ENCODE data around the gene TRAM2. TPM values are rescaled to one million over a fixed set of nuclear protein-coding genes. Genes with fewer than 3 reads are reported as not detected.

TRAM2 gene
- total RNA-seq, 1 experiment from 2014 or later, result 21.3 TPM

GRCh38 chr6:52497652-52498408, 79.0 kb downstream of the TRAM2 start:
- no peak for ATAC-seq
- RAD21 ChIA-PET (ENCODE audit: low non-redundant PET in 1 of 2, low total read pairs in 2 of 2, uncharacterized antibody in 2 of 2, unreplicated experiment in 2 of 2), result no interaction called here

DNA sequence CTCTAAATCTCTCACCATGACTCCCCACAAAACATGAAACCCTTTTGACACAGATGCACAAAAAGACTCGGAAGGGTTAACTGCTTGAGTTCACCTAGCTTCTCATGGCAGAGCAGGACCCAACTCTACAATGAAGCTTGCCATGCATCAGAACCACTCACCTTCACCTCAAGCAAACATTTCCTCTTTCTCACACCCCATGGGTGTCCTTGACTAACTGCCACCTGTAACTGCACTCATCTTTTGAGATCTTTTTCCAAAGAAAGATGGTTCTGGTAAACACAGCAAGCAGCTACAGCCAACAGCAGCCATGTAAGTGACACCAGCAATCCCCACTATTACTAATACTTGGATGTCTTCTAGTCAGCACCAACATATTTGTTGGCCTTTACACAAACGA, 80.2 kb downstream of the TRAM2 start:
- Histone ChIP-seq H3K9ac (ENCODE audit: low read length) (no peak overlapping the region), H3K36me3 (ENCODE audit: control insufficient read depth in 1 of 2, insufficient read depth in 2 of 2, low read length in 2 of 2) (no peaks in the 10 kb centered on the region), H3K4me3 (replicated peaks in 1 of 2; ENCODE audit: low read depth in 1 of 2, low read length in 2 of 2) (no peak overlapping the region), H3K9me2 (ENCODE audit: insufficient read depth) (no peaks in the 10 kb centered on the region), H2AFZ (ENCODE audit: low read depth, low read length, poor library complexity, severe bottlenecking) (no peak overlapping the region), H3K4me1 (ENCODE audit: control insufficient read depth in 1 of 2, insufficient read depth in 2 of 2, low read length in 2 of 2) (no peaks in the 10 kb centered on the region), H3K4me2 (ENCODE audit: low read length) (no peak overlapping the region), H3K79me2 (ENCODE audit: insufficient read depth, low read length) (no peaks in the 10 kb centered on the region), H3K27me3 (ENCODE audit: insufficient read depth, low read length) (no peaks in the 10 kb centered on the region), H3K27ac (ENCODE audit: low read depth, low read length) (no peak overlapping the region), H3K9me3 (ENCODE audit: control insufficient read depth in 1 of 2, insufficient read depth in 1 of 2, low read depth in 1 of 2, low read length in 2 of 2) (no peaks in the 10 kb centered on the region), H4K20me1 (ENCODE audit: insufficient read depth) (no peaks in the 10 kb centered on the region)
- no peak for DNase-seq (ENCODE audit: low read depth, low spot score)
- BruUV-seq (replicated peaks), result no TSS peak
- ChIA-PET RAD21 (ENCODE audit: low non-redundant PET in 1 of 2, low total read pairs in 2 of 2, uncharacterized antibody in 2 of 2, unreplicated experiment in 2 of 2) (interaction anchor here in 1 of 2 experiments (0.6 kb wide), 1 partner anchor 89 kb away, joined by 3 read pairs; no protein-coding TSS in a partner anchor), CTCF (no interaction called here), POLR2A (no interaction called here)
- no peak for ATAC-seq
- intact Hi-C loops (cut with micrococcal nuclease), result no loop called here
- no peak for TF ChIP-seq POLR2A (IDR thresholded peaks at IDR 0.05; ENCODE audit: borderline replicate concordance, extremely low read depth, insufficient read depth, insufficient read length)
- TF ChIP-seq TCF7L2 (IDR thresholded peaks at IDR 0.05; ENCODE audit: borderline replicate concordance, extremely low read depth, insufficient read depth, insufficient read length), result no peak
- no peak for TF ChIP-seq CEBPB (IDR thresholded peaks at IDR 0.05; ENCODE audit: low read depth)
- no peak for TF ChIP-seq REST (IDR thresholded peaks at IDR 0.05; ENCODE audit: low read depth)
- no peak for TF ChIP-seq SRF (IDR thresholded peaks at IDR 0.05; ENCODE audit: low read depth)
- no peak for TF ChIP-seq EZH2 (IDR thresholded peaks at IDR 0.05)
- TF ChIP-seq YY1 (IDR thresholded peaks at IDR 0.05; ENCODE audit: extremely low read depth, insufficient replicate concordance, low read depth, low read length), result no peak
- no peak for TF ChIP-seq FOSL1 (IDR thresholded peaks at IDR 0.05; ENCODE audit: low read depth)
- no peak for TF ChIP-seq ZBTB33 (IDR thresholded peaks at IDR 0.05; ENCODE audit: extremely low read depth, insufficient replicate concordance, low read length)
- TF ChIP-seq, protein P1, sequence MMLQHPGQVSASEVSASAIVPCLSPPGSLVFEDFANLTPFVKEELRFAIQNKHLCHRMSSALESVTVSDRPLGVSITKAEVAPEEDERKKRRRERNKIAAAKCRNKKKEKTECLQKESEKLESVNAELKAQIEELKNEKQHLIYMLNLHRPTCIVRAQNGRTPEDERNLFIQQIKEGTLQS (IDR thresholded peaks at IDR 0.05), result no peak
- TF ChIP-seq POLR2AphosphoS5 (IDR thresholded peaks at IDR 0.05; ENCODE audit: low read depth, low read length), result no peak
- no peak for TF ChIP-seq EZH2phosphoT487 (IDR thresholded peaks at IDR 0.05; ENCODE audit: borderline replicate concordance)

More at GRCh38 chr6:52497652-52498408, 79.0 kb downstream of the TRAM2 start:
- Histone ChIP-seq H4K20me1 (ENCODE audit: insufficient read depth) (no peaks in the 10 kb centered on the region), H3K9me2 (ENCODE audit: insufficient read depth) (no peaks in the 10 kb centered on the region), H3K9ac (ENCODE audit: low read length) (no peak overlapping the region), H3K27me3 (ENCODE audit: insufficient read depth, low read length) (no peaks in the 10 kb centered on the region), H3K4me1 (ENCODE audit: control insufficient read depth in 1 of 2, insufficient read depth in 2 of 2, low read length in 2 of 2) (peaks cover 2 to 5% of the 10 kb centered on the region in 2 experiments), H3K4me3 (replicated peaks in 1 of 2; ENCODE audit: low read depth in 1 of 2, low read length in 2 of 2) (no peak overlapping the region), H3K27ac (ENCODE audit: low read depth, low read length) (no peak overlapping the region), H2AFZ (ENCODE audit: low read depth, low read length, poor library complexity, severe bottlenecking) (no peak overlapping the region), H3K4me2 (ENCODE audit: low read length) (no peak overlapping the region), H3K36me3 (ENCODE audit: control insufficient read depth in 1 of 2, insufficient read depth in 2 of 2, low read length in 2 of 2) (peaks cover 3 to 8% of the 10 kb centered on the region in 2 experiments; a peak in 2 of 4 replicates), H3K9me3 (ENCODE audit: control insufficient read depth in 1 of 2, insufficient read depth in 1 of 2, low read depth in 1 of 2, low read length in 2 of 2) (no peaks in the 10 kb centered on the region), H3K79me2 (ENCODE audit: insufficient read depth, low read length) (no peaks in the 10 kb centered on the region)
- intact Hi-C loops (cut with micrococcal nuclease), result no loop called here
- CTCF ChIA-PET, result no interaction called here
- no peak for DNase-seq (ENCODE audit: low read depth, low spot score)
- POLR2A ChIA-PET, result no interaction called here
- BruUV-seq (replicated peaks), result TSS peak; percentile 3
- no peak for TF ChIP-seq POLR2AphosphoS5 (IDR thresholded peaks at IDR 0.05; ENCODE audit: low read depth, low read length)
- TF ChIP-seq RAD21 (IDR thresholded peaks at IDR 0.05; ENCODE audit: low read depth), result no peak
- no peak for TF ChIP-seq TCF7L2 (IDR thresholded peaks at IDR 0.05; ENCODE audit: borderline replicate concordance, extremely low read depth, insufficient read depth, insufficient read length)
- TF ChIP-seq ZFX (IDR thresholded peaks at IDR 0.05), result no peak
- TF ChIP-seq FOSL1 (IDR thresholded peaks at IDR 0.05; ENCODE audit: low read depth), result no peak
